ENCODE data around the gene SEMA4A.

SEMA4A gene

DNA sequence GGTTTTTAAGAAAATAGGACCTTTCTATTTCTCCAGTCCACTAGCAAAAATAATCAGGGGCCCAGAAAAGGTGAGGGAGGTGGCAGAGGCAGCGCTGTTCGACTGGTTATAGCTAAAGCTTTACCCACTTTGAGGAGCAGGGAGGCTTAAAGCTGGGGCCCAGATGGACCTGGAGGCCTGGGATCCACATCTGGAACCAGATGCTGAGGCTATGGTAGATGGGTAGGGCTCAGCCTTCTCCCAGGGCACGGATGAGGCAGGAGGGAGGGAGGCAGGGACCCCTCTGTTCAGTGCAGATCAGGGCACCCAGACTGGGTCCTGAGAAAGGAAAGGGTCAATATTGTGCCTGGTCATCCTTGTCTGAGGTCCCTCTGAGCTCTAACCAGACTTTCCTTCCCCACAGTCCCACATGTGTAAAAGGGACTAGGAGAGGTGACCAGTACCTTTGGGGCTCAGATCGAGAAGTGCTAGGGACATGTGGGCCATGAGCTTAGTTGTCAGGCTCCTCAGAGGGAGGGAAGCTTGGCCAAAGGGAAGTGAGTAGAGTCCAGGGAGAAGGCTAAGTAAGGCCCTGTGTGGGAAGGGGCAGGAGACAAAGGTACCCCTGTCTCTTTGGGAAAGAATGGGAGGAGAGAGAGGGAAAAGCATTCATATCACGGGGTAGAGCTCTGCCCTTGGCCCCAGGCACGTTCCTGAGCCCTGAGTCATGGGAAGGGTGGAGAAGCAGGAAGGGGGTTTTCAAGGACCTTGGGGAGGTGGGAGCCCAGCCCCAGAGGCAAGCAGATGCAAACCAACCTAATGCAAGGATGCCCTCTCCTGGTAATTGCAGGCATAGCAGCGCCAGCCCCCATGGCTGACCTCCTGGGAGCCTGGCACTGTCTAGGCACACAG, 23.5 kb upstream of the SEMA4A start:
- Histone ChIP-seq H3K36me3 (ENCODE audit: control insufficient read depth, insufficient read depth, low read length) (peaks cover 23% of the 10 kb centered on the region), H3K27me3 (ENCODE audit: control insufficient read depth, insufficient read depth, low read length) (no peaks in the 10 kb centered on the region), H3K9me3 (ENCODE audit: control insufficient read depth, insufficient read depth, low read length) (no peaks in the 10 kb centered on the region), H3K4me3 (ENCODE audit: low read depth, low read length) (peak overlapping the region; percentile 12), H3K9ac (ENCODE audit: low read depth, low read length) (peak overlapping the region; percentile 57), H3K4me1 (ENCODE audit: control insufficient read depth, insufficient read depth, low read length) (peaks cover 18% of the 10 kb centered on the region)

DNA sequence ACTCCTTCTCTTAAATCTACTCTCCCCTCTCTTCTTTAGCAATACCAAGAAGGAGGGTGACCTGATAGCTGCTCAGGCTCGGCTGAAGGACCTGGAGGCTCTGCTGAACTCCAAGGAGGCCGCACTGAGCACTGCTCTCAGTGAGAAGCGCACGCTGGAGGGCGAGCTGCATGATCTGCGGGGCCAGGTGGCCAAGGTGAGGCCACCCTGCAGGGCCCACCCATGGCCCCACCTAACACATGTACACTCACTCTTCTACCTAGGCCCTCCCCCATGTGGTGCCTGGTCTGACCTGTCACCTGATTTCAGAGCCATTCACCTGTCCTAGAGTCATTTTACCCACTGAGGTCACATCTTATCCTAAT, 22.8 kb upstream of the SEMA4A start:
- Histone ChIP-seq H3K4me3 (ENCODE audit: low read depth, low read length) (no peak overlapping the region), H3K9ac (ENCODE audit: low read depth, low read length) (no peak overlapping the region), H3K27me3 (ENCODE audit: control insufficient read depth, insufficient read depth, low read length) (no peaks in the 10 kb centered on the region), H3K9me3 (ENCODE audit: control insufficient read depth, insufficient read depth, low read length) (no peaks in the 10 kb centered on the region), H3K36me3 (ENCODE audit: control insufficient read depth, insufficient read depth, low read length) (peaks cover 28% of the 10 kb centered on the region), H3K4me1 (ENCODE audit: control insufficient read depth, insufficient read depth, low read length) (peaks cover 17% of the 10 kb centered on the region)

DNA sequence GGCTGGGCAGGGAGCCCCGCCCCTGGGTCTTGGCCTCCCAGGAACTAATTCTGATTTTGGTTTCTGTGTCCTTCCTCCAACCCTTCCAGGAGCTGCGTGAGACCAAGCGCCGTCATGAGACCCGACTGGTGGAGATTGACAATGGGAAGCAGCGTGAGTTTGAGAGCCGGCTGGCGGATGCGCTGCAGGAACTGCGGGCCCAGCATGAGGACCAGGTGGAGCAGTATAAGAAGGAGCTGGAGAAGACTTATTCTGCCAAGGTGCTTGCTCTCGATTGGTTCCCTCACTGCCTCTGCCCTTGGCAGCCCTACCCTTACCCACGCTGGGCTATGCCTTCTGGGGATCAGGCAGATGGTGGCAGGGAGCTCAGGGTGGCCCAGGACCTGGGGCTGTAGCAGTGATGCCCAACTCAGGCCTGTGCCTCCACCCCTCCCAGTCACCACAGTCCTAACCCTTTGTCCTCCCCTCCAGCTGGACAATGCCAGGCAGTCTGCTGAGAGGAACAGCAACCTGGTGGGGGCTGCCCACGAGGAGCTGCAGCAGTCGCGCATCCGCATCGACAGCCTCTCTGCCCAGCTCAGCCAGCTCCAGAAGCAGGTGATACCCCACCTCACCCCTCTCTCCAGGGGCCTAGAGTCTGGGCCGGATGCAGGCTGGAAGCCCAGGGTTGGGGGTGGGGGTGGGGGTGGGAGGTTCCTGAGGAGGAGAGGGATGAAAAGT, 18.5 kb upstream of the SEMA4A start:
- no peaks in the 10 kb centered on the region for H3K27me3 ChIP-seq (ENCODE audit: control insufficient read depth, insufficient read depth, low read length)
- H3K4me1 ChIP-seq (ENCODE audit: control insufficient read depth, insufficient read depth, low read length), result peaks cover 2% of the 10 kb centered on the region
- H3K36me3 ChIP-seq (ENCODE audit: control insufficient read depth, insufficient read depth, low read length), result peaks cover 46% of the 10 kb centered on the region
- no peak overlapping the region for H3K4me3 ChIP-seq (ENCODE audit: low read depth, low read length)
- H3K9me3 ChIP-seq (ENCODE audit: control insufficient read depth, insufficient read depth, low read length), result no peaks in the 10 kb centered on the region
- H3K9ac ChIP-seq (ENCODE audit: low read depth, low read length), result no peak overlapping the region

DNA sequence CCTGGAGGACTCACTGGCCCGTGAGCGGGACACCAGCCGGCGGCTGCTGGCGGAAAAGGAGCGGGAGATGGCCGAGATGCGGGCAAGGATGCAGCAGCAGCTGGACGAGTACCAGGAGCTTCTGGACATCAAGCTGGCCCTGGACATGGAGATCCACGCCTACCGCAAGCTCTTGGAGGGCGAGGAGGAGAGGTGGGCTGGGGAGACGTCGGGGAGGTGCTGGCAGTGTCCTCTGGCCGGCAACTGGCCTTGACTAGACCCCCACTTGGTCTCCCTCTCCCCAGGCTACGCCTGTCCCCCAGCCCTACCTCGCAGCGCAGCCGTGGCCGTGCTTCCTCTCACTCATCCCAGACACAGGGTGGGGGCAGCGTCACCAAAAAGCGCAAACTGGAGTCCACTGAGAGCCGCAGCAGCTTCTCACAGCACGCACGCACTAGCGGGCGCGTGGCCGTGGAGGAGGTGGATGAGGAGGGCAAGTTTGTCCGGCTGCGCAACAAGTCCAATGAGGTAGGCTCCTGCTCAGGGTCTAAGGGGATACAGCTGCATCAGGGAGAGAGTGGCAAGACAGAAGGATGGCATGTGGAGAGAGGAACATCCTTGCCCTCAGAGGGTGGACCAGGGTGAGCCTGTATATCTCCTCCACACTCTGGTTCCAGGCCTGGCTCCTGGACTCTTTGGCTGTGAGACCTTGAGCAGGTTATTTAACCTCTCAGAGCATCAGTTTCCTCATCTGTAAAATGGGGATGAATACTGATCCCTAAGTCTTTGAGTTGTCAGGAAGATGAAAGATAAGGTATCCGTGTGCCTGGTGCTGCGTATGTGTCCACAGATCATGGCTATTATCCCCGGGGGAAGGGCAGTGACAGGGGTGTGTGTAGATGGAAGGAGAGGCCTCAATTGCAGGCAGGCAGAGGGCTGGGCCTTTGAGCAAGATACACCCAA, 17.2 kb upstream of the SEMA4A start:
- Histone ChIP-seq H3K27me3 (ENCODE audit: control insufficient read depth, insufficient read depth, low read length) (no peaks in the 10 kb centered on the region), H3K9ac (ENCODE audit: low read depth, low read length) (no peak overlapping the region), H3K4me3 (ENCODE audit: low read depth, low read length) (no peak overlapping the region), H3K4me1 (ENCODE audit: control insufficient read depth, insufficient read depth, low read length) (peaks cover 3% of the 10 kb centered on the region), H3K36me3 (ENCODE audit: control insufficient read depth, insufficient read depth, low read length) (peaks cover 41% of the 10 kb centered on the region), H3K9me3 (ENCODE audit: control insufficient read depth, insufficient read depth, low read length) (no peaks in the 10 kb centered on the region)

DNA sequence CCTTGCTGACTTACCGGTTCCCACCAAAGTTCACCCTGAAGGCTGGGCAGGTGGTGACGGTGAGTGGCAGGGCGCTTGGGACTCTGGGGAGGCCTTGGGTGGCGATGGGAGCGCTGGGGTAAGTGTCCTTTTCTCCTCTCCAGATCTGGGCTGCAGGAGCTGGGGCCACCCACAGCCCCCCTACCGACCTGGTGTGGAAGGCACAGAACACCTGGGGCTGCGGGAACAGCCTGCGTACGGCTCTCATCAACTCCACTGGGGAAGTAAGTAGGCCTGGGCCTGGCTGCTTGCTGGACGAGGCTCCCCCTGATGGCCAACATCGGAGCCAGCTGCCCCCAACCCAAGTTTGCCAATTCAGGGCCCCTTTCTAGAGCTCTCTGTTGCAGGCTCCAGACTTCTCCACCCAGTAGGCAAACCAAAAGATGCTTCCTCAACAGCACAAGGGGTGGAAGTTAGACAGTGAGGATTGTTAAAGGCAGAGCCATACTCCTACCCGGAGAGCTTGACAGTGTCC, 16.4 kb upstream of the SEMA4A start:
- Histone ChIP-seq H3K9ac (ENCODE audit: low read depth, low read length) (no peak overlapping the region), H3K4me3 (ENCODE audit: low read depth, low read length) (no peak overlapping the region), H3K9me3 (ENCODE audit: control insufficient read depth, insufficient read depth, low read length) (no peaks in the 10 kb centered on the region), H3K4me1 (ENCODE audit: control insufficient read depth, insufficient read depth, low read length) (peaks cover 3% of the 10 kb centered on the region), H3K27me3 (ENCODE audit: control insufficient read depth, insufficient read depth, low read length) (no peaks in the 10 kb centered on the region), H3K36me3 (ENCODE audit: control insufficient read depth, insufficient read depth, low read length) (peaks cover 41% of the 10 kb centered on the region)

DNA sequence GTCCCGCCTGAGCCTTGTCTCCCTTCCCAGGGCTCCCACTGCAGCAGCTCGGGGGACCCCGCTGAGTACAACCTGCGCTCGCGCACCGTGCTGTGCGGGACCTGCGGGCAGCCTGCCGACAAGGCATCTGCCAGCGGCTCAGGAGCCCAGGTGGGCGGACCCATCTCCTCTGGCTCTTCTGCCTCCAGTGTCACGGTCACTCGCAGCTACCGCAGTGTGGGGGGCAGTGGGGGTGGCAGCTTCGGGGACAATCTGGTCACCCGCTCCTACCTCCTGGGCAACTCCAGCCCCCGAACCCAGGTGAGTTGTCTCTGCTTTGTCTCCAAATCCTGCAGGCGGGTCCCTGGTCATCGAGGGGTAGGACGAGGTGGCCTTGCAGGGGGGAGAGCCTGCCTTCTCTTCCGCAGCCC, 14.9 kb upstream of the SEMA4A start:
- Histone ChIP-seq H3K9ac (ENCODE audit: low read depth, low read length) (no peak overlapping the region), H3K4me1 (ENCODE audit: control insufficient read depth, insufficient read depth, low read length) (peaks cover 3% of the 10 kb centered on the region), H3K9me3 (ENCODE audit: control insufficient read depth, insufficient read depth, low read length) (no peaks in the 10 kb centered on the region), H3K27me3 (ENCODE audit: control insufficient read depth, insufficient read depth, low read length) (no peaks in the 10 kb centered on the region), H3K4me3 (ENCODE audit: low read depth, low read length) (no peak overlapping the region), H3K36me3 (ENCODE audit: control insufficient read depth, insufficient read depth, low read length) (peaks cover 40% of the 10 kb centered on the region)

DNA sequence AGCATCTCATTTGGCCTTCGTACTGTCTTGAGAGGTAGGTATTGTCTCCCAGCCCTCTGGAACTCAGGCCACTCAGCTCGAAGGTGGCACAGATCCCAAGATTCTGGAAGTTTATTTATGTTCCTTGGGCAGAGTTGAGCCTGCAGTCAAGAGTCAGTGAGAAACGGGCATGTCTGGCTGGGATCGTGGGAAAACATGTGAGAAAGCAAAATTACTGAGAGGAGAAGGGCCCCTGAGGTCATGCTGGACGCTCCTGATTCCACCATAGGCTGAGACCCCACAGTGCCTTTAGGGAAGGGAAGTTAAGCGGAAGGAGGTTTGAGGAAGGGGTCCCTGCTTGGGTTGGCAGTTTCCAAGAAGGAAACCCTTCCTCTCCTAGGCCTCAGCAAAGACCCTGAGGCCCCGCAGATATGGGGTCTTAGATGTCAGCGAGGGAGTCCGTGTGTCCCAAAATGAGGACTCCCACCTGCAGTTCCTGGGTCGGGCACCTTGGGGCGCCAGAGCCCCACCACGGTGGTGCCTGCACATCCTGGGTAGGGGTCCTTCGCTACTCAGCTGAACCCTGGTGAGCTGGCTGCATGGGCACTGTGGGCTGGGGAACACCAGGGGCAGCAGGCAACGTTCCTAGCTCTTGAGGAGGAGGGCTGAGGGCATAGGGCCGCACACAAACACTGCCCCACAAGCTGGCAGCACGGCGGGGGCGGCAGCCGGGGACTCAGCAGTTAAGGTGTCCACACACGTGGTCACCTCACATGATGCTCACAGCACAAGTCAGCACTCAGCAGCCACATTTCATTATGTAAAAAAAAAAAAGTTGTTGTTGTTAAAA, 12.3 kb upstream of the SEMA4A start:
- H3K27me3 ChIP-seq (ENCODE audit: control insufficient read depth, insufficient read depth, low read length), result no peaks in the 10 kb centered on the region
- no peak overlapping the region for H3K9ac ChIP-seq (ENCODE audit: low read depth, low read length)
- H3K36me3 ChIP-seq (ENCODE audit: control insufficient read depth, insufficient read depth, low read length), result peaks cover 15% of the 10 kb centered on the region

DNA sequence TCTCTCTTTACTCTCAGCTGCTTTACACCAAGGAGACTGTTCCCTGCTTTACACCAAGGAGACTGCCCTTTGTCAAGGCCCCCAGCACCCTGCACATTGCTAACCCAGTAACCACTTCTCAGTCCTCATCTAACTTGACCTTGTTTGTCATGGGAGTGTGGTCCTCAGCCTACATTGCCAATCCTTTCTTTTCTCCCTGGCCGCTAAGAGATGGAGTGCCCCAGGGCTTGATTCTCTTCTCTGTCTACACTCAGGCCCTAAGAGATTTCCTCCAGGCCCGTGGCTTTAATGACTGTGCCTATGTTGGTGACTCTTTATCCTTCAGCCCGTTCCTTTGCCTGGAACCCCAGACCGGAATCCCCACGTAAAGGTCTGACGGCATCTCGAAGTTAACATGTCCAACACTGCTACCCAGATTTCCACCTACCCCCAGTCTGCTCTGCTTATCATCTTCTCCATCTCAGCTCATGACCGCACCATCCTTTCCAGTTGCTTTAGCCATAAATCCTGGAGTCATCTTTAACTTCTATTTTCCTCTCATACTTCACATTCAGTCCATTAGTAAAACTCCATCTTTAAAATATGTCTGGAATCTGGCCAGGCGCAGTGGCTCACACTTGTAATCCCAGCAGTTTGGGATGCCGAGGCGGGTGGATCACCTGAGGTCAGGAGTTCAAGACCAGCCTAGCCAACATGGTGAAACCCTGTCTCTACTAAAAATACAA, 9.5 kb upstream of the SEMA4A start:
- H3K4me1 ChIP-seq (ENCODE audit: control insufficient read depth, insufficient read depth, low read length), result peaks cover 16% of the 10 kb centered on the region
- no peak overlapping the region for H3K4me3 ChIP-seq (ENCODE audit: low read depth, low read length)
- H3K27me3 ChIP-seq (ENCODE audit: control insufficient read depth, insufficient read depth, low read length), result no peaks in the 10 kb centered on the region
- no peaks in the 10 kb centered on the region for H3K9me3 ChIP-seq (ENCODE audit: control insufficient read depth, insufficient read depth, low read length)
- H3K9ac ChIP-seq (ENCODE audit: low read depth, low read length), result no peak overlapping the region
- peaks cover 1% of the 10 kb centered on the region for H3K36me3 ChIP-seq (ENCODE audit: control insufficient read depth, insufficient read depth, low read length)

More for the DNA sequence above, 12.3 kb upstream of the SEMA4A start:
- no peak overlapping the region for H3K4me3 ChIP-seq (ENCODE audit: low read depth, low read length)
- peaks cover 7% of the 10 kb centered on the region for H3K4me1 ChIP-seq (ENCODE audit: control insufficient read depth, insufficient read depth, low read length)
- H3K9me3 ChIP-seq (ENCODE audit: control insufficient read depth, insufficient read depth, low read length), result no peaks in the 10 kb centered on the region

DNA sequence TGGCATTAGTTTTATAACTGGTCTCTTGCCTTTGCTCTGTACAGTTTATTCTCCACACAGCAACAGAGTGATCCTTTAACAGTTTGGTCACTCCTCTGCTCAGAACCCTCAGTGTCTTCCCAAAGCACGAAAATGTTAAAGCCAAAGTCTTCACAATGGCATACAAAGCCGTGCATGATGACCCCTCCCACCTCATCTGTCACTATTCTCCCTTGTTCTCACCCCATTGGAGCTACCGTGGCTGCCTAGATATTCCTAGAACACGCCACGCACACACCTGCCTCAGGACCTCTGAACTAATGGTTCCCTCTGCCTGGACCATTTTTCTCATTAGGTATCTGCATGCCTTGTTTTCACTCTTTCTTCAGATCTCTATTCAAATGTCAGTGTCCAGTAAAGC, 8.6 kb upstream of the SEMA4A start:
- Histone ChIP-seq H3K4me3 (ENCODE audit: low read depth, low read length) (no peak overlapping the region), H3K4me1 (ENCODE audit: control insufficient read depth, insufficient read depth, low read length) (peaks cover 20% of the 10 kb centered on the region), H3K9me3 (ENCODE audit: control insufficient read depth, insufficient read depth, low read length) (no peaks in the 10 kb centered on the region), H3K27me3 (ENCODE audit: control insufficient read depth, insufficient read depth, low read length) (no peaks in the 10 kb centered on the region), H3K36me3 (ENCODE audit: control insufficient read depth, insufficient read depth, low read length) (no peaks in the 10 kb centered on the region), H3K9ac (ENCODE audit: low read depth, low read length) (no peak overlapping the region)

DNA sequence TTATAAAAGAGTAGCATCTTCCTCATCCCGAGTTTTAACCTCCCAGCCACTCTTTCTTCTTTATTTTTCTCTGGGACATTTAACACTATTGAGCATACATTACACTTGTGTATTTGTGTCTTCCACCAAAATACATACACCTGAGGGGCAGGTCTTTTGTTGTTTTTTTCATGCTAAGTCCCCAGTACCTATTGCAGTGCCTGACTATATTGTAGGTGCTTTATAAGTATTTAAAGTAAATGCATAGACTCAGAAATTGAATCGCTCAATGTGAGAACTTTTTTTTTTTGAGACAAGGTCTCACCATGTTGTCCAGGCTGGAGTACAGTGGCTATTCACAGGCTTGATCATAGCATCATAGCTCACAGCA, 7.8 kb upstream of the SEMA4A start:
- Histone ChIP-seq H3K36me3 (ENCODE audit: control insufficient read depth, insufficient read depth, low read length) (no peaks in the 10 kb centered on the region), H3K27me3 (ENCODE audit: control insufficient read depth, insufficient read depth, low read length) (no peaks in the 10 kb centered on the region), H3K4me1 (ENCODE audit: control insufficient read depth, insufficient read depth, low read length) (peaks cover 27% of the 10 kb centered on the region), H3K9me3 (ENCODE audit: control insufficient read depth, insufficient read depth, low read length) (no peaks in the 10 kb centered on the region), H3K4me3 (ENCODE audit: low read depth, low read length) (no peak overlapping the region), H3K9ac (ENCODE audit: low read depth, low read length) (no peak overlapping the region)

Data from iPS-15b (cell line).